NCI-H2171 treated with DMSO at 0.1 percent for 48 hours (cell line): ENCODE measurements around the gene NR1D1.
A peak's percentile ranks its signal among the peaks of the same experiment; 100 is the strongest.

Experiments
- DNase-seq: peaks from one replicate; lab custom pipeline; 2025; lab: John Stamatoyannopoulos, UW

Gene NR1D1

GRCh38 chr17:40075201-40075941 lies 25.0 kb downstream of the NR1D1 start:
- peak; percentile 38 for DNase-seq

- DNase-seq, result no peak
Observed at GRCh38 chr17:40074871-40075200, 25.6 kb downstream of the NR1D1 start.

GRCh38 chr17:40074175-40074512 lies 26.2 kb downstream of the NR1D1 start:
- no peak for DNase-seq

GRCh38 chr17:40073454-40074174 lies 26.8 kb downstream of the NR1D1 start:
- no peak for DNase-seq

GRCh38 chr17:40072735-40073346 lies 27.5 kb downstream of the NR1D1 start:
- no peak for DNase-seq

DNA sequence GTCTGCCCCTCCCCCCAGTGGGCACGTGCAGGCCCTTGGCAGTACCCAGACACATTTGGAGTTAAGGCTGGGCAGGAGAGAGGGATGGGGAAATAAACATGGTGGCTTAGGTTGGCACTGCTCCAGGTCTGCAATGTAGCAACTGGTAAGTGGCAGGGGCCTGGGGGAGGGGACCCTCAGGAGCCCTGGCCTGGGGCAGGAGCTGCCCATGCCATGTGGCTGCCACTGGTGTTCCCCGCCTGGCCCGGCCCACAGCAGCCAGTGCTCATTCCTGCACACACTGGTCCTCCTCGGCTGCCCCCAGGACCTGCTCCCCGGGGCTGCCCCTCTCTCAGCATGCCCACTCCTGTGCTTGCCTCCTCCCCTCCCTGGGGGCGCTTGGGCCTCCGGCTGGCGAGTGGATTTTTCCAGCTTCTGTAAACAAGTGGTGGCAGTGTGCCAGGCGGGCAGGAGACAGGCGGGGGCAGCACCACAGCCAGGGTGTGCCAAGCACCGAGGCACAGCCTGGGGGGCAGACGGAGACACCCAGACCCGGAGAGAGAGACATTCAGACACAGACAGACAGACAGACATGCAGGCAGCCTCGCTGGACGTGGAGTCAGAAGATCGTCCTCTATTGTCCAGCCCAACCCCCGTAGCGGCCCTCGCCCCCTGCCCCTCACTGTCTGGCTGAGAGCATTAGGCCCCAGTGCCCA lies 28.2 kb downstream of the NR1D1 start:
- peak; percentile 87 for DNase-seq

GRCh38 chr17:40071313-40072039 lies 28.9 kb downstream of the NR1D1 start:
- DNase-seq, result no peak

DNA sequence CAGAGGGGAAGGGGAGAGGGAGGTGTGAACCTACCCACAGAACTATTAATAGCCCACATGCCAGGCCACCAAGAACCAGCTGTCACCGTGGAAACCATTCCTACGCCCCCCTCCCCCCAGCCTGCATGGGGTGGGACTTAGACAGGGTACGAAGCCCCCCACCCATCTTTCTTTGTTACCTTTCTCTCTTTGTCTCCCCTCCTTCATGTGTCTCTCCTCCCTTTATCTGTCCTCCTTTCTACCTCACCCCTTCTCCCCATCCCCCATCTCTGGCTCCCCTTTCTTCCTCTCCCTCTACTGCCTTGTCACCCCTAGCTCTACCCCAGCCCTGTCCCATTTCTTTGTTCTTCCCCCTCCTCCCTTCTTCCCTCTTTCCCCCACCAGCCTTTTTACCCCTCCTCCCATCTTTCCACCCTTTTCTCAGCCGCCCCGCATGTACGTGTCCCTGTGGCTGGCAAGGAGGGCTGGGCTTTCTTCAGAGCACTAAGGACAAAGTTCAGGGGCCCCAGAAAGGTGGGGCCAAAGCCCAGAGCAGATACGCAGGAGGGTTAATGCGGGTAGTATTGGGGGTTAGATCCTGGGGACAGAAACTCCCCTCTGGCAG lies 29.6 kb downstream of the NR1D1 start:
- DNase-seq, result peak; percentile 45

DNA sequence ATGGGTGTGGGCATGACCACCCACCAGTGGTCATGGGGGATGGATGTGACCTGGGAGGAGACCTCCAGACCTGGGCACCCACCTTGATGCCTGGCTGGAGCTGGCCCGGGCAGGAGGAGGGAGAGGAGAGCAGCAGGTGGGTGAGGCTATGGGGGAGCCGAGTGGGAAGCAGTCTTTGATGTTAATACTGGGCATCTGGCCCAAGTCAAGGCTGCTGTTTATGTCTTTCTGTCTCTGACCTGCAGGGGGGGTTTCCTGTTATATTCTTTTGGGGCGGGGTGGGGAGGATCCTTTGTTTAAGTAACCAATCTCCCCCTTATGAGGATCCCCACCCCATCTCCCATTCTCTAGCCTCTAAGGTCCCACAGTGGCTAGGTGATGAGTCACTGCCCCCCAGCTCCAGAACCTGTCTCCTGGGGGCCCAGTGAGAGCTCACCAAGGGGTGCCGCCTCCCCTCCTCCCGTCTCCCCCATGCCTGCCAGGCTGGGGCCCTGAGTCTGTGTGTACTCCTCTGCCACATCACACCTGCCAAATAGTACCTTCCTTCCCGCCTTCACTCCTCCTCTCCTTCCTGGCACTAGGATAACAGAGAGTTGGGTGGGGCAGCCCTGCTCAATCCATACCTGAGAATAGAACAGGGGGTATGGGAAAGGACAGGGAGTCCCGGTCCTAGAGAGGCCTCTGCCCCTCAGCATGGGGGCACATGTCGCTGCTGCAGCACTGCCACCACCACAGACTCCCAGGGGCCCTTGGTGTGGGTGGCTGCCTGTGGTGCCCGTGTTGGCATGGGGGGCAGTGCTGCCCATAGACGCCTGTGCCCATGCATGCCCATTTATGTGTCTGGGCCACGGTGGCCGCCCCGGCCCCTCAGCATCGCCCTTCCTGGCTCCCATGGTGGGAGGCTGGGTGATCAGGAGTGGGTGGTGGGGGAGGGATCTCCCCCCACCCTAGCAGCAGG lies 30.4 kb downstream of the NR1D1 start:
- peak; percentile 79 for DNase-seq

DNA sequence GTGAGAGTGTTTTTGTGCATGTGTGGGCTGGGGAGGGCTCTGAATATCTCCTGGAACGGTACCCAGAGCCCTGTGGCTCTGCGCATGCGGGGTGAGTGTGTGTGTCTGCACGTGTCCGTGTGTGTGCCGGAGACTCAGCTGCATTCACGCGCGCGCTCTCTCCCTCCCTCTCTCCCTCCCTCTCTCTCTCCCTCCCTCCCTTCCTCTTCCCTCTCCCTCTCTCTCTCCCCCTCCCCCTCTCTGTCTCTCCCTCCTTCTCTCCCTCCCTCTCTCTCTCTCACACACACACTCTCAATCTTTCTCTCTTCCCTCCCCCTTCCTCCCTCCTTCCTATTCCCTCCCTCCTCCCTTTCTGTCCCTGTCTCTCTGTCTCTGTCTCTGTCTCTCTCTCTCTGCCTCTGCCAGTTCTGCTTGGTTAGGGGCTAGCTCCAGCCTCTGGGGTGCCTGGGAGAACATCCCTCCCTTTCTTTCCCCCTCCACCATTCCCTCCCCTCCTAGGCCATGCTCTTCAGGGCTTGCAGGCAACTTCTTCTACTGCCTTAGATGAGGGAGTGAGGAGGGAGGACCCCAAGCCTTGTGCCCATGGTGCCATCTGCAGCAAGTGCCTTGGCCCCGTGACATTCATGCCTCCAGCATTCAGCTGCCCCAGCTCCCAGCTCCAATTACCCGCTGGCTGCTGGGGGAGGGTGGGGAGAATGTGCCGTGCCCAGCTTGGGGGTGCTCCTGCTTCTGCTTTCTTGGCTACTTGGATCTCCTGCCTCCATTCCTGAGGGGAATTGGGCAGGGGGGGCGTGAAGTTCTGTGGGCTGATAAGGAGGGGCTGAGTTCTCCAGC lies 31.3 kb downstream of the NR1D1 start:
- peak; percentile 86 for DNase-seq

DNA sequence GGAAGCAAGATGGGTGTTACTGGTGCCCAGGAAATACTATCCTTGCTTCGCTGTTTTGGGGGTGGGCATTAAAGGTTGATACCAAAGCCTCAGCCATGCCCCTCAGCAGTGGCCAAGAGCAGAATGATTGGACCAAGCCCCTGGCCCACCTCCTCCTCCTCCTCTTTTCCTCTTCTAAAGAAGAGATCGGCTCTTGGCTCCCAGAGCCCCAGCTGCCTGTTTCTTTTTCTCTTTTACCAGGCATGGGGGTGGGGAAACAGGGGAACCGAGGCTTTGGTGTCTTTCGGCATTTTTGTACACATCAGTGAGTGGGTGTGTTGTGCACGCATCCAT lies 31.8 kb downstream of the NR1D1 start:
- no peak for DNase-seq

DNA sequence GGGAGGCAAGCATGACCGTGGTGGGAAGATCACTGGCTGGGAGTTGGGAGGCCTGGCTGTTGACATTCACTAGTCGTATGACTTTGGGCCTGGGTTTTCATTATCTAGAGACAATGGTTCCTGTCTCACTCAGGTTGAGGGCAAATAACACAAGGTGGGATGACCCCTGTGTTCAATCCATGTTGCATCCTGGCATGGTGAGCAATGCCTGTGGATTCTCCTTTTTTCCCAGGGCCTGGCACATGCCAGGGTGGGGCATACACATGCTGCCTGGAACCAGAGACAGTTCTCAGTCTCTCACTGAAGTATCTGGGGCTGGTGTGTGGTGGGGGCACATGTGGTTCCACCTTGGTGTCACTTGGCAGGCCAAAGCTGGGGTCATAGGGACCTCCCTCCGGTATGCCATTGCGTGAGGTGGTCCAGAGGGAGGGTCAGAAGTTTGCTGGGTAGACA lies 32.2 kb downstream of the NR1D1 start:
- no peak for DNase-seq

DNA sequence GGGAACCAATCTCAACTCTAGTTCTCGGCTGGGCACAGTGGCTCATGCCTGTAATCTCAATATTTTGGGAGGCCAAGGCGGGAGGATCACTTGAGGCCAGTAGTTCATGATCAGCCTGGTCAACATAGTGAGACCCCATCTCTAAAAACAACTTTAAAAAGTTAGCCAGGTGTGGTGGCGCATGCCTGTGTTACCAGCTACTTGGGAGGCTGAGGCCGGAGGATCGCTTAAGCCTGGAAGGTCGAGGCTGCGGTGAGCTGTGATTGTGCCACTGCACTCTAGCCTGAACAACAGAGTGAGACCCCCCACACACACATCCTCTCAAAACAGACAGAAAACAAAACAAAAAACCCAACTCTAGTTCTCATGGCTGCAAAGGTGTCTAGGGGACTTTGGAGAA lies 32.7 kb downstream of the NR1D1 start:
- DNase-seq, result no peak

DNA sequence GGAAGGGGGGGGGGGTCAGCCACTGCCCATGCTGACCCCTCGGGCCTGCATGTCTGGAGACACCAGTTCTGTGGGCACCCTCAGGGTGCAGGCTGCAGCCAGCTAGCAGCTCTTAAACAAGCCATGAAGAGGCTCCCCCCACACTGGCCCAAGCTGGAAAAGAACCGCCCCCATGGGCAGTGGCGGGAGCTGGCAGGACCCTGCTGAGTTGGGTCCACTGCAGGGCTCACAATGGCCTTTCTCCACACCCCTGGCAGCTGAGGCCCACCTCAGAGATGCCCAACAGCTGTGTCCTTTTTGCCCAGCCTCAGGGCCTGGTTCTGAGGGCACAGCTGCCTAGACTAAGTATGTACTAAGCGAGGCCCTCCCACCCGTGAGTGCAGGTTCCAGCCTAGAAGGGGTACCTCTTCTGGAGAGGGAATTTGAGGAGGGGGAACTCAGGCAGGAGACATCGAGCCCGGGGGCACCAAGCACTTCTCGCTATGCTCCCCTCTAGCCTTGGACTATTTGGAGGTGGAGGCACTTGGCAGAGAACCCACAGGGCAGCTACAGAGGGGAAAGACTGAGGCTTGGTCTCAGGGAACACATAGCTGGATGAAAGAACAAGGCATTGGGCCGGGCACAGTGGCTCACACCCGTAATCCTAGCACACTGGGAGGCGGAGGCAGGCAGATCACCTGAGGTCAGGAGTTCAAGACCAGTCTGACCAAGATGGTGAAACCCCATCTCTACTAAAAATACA lies 34.4 kb downstream of the NR1D1 start:
- no peak for DNase-seq

GRCh38 chr17:40064971-40065768 lies 35.2 kb downstream of the NR1D1 start:
- DNase-seq, result no peak

DNA sequence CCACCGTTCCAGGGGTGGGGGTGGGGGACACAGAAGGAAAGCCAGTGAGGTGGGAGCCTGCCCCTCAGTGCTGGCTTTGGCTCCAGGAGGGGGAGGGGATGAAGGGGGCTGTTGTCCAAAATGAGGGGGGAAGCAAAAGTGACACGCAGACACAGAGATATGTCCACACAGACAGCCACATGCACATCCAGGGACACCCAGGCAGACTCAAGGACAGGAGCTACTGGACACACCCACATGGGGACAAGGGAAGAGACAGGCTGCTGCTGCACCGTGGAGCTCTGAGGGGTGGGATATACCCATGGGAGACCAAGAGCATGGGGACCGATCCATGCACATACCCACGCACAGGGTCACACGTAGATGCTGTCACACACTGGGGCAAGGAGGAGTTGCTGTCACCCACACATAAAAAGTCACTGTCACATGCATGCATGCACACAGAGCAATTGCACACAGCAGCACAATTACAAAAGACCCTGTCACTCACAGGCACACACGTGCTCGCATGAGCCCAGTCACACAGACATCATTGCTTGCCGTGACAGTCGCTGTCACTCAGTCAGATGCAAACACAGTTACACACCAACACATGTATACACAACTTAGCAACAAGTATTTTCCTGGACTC lies 36.4 kb downstream of the NR1D1 start:
- no peak for DNase-seq

GRCh38 chr17:40063187-40063771 lies 37.1 kb downstream of the NR1D1 start:
- DNase-seq, result no peak
